ENCODE measurements around the gene SSR4.

The SSR4 gene

DNA sequence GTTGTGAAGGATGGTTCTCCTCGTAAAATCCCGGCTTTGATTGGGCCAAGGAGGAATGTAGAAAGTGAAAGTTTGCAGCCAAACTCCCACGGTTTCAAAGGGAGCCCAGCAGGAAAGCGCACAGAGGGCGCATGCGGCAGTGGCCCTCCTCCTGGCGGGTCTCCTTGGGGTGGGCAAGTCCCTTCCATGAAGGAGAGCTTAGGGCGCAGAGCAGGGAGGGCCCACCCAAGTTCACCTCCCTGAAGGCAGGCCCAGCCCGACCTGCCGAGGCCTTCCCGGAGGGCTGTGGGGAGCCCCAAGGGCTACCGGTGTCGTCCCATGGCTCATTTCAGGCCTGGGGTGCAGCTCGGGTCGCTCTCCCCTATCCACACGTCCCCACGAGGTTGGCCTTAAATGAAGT is 33.8 kb downstream of the SSR4 start:
- Histone ChIP-seq H3K36me3 (ENCODE audit: control insufficient read depth in 2 of 2, insufficient read depth in 1 of 2, low read length in 2 of 2) (no peaks in the 10 kb centered on the region), H3K27ac (ENCODE audit: extremely low read depth, low read depth, low read length) (no peak overlapping the region), H3K9me3 (ENCODE audit: control insufficient read depth, insufficient read depth, low read depth, low read length) (no peaks in the 10 kb centered on the region), H3K4me3 (ENCODE audit: low read depth, low read length) (no peak overlapping the region), H3K4me1 (ENCODE audit: control insufficient read depth, insufficient read depth, low read length) (no peaks in the 10 kb centered on the region)
- ChIA-PET POLR2A (interaction anchor here (1.1 to 1.5 kb wide), 3 partner anchors 9 to 21 kb away, joined by 3 to 9 read pairs (median 3); no protein-coding TSS in a partner anchor), CTCF (interaction anchor here (1.2 kb wide), 1 partner anchor 95 kb away, joined by 5 read pairs; no protein-coding TSS in a partner anchor)
- TF ChIP-seq, protein P1, sequence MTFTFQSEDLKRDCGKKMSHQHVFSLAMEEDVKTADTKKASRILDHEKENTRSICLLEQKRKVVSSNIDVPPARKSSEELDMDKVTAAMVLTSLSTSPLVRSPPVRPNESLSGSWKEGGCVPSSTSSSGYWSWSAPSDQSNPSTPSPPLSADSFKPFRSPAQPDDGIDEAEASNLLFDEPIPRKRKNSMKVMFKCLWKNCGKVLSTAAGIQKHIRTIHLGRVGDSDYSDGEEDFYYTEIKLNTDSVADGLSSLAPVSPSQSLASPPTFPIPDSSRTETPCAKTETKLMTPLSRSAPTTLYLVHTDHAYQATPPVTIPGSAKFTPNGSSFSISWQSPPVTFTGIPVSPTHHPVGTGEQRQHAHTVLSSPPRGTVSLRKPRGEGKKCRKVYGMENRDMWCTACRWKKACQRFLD (tag by site-specific recombination; IDR thresholded peaks at IDR 0.05) = no peak
- TF ChIP-seq, protein P2, sequence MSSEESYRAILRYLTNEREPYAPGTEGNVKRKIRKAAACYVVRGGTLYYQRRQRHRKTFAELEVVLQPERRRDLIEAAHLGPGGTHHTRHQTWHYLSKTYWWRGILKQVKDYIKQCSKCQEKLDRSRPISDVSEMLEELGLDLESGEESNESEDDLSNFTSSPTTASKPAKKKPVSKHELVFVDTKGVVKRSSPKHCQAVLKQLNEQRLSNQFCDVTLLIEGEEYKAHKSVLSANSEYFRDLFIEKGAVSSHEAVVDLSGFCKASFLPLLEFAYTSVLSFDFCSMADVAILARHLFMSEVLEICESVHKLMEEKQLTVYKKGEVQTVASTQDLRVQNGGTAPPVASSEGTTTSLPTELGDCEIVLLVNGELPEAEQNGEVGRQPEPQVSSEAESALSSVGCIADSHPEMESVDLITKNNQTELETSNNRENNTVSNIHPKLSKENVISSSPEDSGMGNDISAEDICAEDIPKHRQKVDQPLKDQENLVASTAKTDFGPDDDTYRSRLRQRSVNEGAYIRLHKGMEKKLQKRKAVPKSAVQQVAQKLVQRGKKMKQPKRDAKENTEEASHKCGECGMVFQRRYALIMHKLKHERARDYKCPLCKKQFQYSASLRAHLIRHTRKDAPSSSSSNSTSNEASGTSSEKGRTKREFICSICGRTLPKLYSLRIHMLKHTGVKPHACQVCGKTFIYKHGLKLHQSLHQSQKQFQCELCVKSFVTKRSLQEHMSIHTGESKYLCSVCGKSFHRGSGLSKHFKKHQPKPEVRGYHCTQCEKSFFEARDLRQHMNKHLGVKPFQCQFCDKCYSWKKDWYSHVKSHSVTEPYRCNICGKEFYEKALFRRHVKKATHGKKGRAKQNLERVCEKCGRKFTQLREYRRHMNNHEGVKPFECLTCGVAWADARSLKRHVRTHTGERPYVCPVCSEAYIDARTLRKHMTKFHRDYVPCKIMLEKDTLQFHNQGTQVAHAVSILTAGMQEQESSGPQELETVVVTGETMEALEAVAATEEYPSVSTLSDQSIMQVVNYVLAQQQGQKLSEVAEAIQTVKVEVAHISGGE (tag by site-specific recombination; conservative IDR thresholded peaks at IDR 0.05; ENCODE audit: low read depth) = no peak
- no peak for TF ChIP-seq ZNF140 (tag by site-specific recombination; IDR thresholded peaks at IDR 0.05)

DNA sequence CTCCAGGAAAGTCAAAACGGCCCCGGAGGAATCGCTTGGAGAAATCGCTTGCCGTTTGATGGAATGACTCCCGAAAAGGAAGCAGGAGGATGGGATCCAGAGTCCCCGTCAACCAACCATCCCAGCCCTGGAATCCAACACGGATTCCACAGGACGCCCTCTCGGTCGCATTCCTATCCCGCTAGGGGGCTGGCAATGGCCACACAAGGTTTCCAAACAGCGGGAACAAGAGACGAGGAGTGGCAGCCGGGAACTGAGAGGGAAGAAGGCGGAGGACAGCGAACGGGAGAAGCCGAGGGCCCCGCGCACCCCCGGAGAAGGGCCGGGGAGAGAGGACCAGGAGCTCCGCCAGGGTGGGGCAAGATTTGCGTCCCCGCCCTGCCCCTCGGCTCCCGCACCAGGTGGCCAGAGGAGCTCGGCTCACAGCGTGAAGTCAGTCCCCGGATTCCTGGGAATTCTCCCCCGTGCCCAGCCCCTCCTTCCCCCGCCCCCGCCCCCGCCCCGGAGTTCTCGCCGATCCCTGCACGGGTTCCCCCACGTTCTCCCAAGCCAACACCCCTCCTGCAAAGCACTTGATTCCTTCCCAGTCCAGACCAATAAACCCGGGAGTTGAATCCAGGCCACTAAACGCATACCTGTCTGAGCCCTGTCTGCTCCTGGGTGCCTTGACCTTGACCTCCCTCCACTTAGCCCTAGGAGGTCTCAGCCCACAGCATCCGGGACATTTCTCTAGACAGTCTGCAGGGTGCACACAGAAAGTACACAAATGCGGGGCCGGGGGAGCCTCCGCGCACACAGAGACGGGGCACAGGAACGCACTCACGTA is 34.5 kb downstream of the SSR4 start:
- ChIA-PET CTCF (interaction anchor here (0.6 to 1.2 kb wide), 3 partner anchors 94 to 188 kb away, joined by 3 to 5 read pairs (median 4); no protein-coding TSS in a partner anchor), POLR2A (interaction anchor here (1.4 to 1.5 kb wide), 2 partner anchors 10 to 22 kb away, joined by 3 to 9 read pairs; no protein-coding TSS in a partner anchor)
- H3K4me1 ChIP-seq (ENCODE audit: control insufficient read depth, insufficient read depth, low read length) = no peaks in the 10 kb centered on the region
- H3K27ac ChIP-seq (ENCODE audit: extremely low read depth, low read depth, low read length) = no peak overlapping the region
- no peak for TF ChIP-seq ZBTB48 (tag by site-specific recombination; IDR thresholded peaks at IDR 0.05)
- 0 out of 2 replicates have a peak, but pooled peaks have one; percentile 14 for TF ChIP-seq GLIS2 (tag by site-specific recombination; IDR thresholded peaks at IDR 0.05)
- peak; percentile 57 for TF ChIP-seq GLIS1 (tag by site-specific recombination; IDR thresholded peaks at IDR 0.05)
- TF ChIP-seq KLF1 (tag by site-specific recombination; IDR thresholded peaks at IDR 0.05) = peak; percentile 93
- no peak for TF ChIP-seq ZNF121 (tag by site-specific recombination; IDR thresholded peaks at IDR 0.05)
- no peak for TF ChIP-seq ZNF416 (tag by site-specific recombination; IDR thresholded peaks at IDR 0.05)
- TF ChIP-seq, protein P3, sequence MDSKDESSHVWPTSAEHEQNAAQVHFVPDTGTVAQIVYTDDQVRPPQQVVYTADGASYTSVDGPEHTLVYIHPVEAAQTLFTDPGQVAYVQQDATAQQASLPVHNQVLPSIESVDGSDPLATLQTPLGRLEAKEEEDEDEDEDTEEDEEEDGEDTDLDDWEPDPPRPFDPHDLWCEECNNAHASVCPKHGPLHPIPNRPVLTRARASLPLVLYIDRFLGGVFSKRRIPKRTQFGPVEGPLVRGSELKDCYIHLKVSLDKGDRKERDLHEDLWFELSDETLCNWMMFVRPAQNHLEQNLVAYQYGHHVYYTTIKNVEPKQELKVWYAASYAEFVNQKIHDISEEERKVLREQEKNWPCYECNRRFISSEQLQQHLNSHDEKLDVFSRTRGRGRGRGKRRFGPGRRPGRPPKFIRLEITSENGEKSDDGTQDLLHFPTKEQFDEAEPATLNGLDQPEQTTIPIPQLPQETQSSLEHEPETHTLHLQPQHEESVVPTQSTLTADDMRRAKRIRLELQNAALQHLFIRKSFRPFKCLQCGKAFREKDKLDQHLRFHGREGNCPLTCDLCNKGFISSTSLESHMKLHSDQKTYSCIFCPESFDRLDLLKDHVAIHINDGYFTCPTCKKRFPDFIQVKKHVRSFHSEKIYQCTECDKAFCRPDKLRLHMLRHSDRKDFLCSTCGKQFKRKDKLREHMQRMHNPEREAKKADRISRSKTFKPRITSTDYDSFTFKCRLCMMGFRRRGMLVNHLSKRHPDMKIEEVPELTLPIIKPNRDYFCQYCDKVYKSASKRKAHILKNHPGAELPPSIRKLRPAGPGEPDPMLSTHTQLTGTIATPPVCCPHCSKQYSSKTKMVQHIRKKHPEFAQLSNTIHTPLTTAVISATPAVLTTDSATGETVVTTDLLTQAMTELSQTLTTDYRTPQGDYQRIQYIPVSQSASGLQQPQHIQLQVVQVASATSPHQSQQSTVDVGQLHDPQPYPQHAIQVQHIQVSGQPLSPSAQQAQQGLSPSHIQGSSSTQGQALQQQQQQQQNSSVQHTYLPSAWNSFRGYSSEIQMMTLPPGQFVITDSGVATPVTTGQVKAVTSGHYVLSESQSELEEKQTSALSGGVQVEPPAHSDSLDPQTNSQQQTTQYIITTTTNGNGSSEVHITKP (tag by site-specific recombination; IDR thresholded peaks at IDR 0.05) = peak; percentile 76
- 0 out of 2 replicates have a peak, but pooled peaks have one; percentile 32 for TF ChIP-seq ZNF335 (tag by site-specific recombination; conservative IDR thresholded peaks at IDR 0.05)
- peak; percentile 32 for TF ChIP-seq ZBTB8A (tag by site-specific recombination; IDR thresholded peaks at IDR 0.05)
- peak; percentile 12; the same call in 1 of the 2 replicates for TF ChIP-seq ZIC2 (tag by site-specific recombination; IDR thresholded peaks at IDR 0.05)
- no peak for TF ChIP-seq ZNF341 (tag by site-specific recombination; IDR thresholded peaks at IDR 0.05; ENCODE audit: low read depth)
- no peaks in the 10 kb centered on the region for H3K9me3 ChIP-seq (ENCODE audit: control insufficient read depth, insufficient read depth, low read depth, low read length)
- no peaks in the 10 kb centered on the region for H3K36me3 ChIP-seq (ENCODE audit: control insufficient read depth in 2 of 2, insufficient read depth in 1 of 2, low read length in 2 of 2)
- peak overlapping the region; percentile 33 for H3K4me3 ChIP-seq (ENCODE audit: low read depth, low read length)
